ENCODE measurements around the gene IFNGR2.
"Not testable (repeated sequence)": the region's sequence is repeated elsewhere in the genome, so short reads cannot be mapped to it uniquely, and the experiment has no call there.

Gene IFNGR2

DNA sequence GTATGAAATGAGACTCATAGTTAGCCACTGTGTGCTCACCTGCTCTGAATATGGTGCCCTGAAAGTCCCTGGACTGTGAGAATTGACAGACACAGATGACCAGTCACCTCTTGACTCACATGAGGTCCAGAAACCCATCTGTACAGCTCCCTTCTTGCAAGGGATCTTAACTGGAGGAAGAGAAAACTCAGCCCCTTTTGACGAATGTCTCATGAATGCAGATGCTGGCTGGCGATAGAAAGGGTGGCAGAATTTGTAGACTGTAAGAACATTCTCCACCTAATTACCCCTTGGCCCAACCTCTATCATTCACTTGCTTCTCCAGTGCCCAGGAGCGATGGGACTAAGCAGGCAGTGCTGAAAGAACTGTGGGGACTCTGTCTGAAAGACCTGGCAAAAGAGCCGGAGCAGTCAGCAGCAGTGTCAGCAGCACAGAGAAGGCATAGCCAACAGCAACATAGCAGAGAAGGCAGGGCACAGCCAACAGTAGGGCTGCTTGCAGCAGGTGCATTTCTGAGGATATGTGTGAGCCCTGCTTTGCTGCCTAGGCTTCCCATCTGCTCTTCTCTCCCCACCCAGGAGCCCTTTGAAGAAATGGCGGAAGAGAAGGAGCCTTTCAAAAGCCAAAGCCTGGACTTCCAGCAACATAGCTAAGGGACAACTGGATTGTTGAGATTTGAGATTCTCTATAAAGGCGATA lies 25.8 kb upstream of the IFNGR2 start:
- no peak for DNase-seq (ENCODE audit: low read depth, low spot score)

- DNase-seq (ENCODE audit: low read depth, low spot score), result no peak
Observed at GRCh38 chr21:33378081-33378480, 25.1 kb upstream of the IFNGR2 start.

- DNase-seq (ENCODE audit: low read depth, low spot score), result not testable (repeated sequence)
Observed at GRCh38 chr21:33379934-33380333, 23.3 kb upstream of the IFNGR2 start.

DNA sequence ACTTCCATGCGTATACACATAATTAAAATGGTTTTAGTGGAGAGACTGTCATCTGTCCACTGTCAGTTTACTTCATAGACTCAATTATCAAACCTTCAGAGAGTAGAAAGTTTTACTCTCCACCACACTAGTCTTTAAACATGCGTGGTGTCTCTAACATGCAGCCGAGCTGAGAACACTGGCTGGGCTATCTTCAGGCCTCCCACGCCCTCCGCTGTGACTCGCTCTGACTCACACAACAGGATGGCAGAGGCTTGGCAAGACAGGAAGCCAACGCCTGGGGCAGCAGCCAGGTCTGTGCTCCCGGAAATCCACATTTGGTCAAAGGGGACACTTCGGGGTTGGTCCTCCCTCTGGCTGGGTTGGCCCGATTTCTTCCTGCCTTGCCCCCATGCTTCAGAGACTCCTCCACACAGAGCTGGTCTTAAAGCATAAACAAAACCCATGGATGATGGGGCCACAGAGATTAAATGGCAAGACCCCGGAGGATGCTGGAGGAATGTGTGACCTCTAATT lies 22.7 kb upstream of the IFNGR2 start:
- DNase-seq (ENCODE audit: low read depth, low spot score), result peak; percentile 73

- DNase-seq (ENCODE audit: low read depth, low spot score), result not testable (repeated sequence)
Observed at GRCh38 chr21:33381381-33381780, 21.8 kb upstream of the IFNGR2 start.

- peak; percentile 47 for DNase-seq (ENCODE audit: low read depth, low spot score)
Observed at GRCh38 chr21:33383056-33383888, 19.9 kb upstream of the IFNGR2 start.

- DNase-seq (ENCODE audit: low read depth, low spot score), result no peak
Observed at GRCh38 chr21:33384841-33385331, 18.3 kb upstream of the IFNGR2 start.

DNA sequence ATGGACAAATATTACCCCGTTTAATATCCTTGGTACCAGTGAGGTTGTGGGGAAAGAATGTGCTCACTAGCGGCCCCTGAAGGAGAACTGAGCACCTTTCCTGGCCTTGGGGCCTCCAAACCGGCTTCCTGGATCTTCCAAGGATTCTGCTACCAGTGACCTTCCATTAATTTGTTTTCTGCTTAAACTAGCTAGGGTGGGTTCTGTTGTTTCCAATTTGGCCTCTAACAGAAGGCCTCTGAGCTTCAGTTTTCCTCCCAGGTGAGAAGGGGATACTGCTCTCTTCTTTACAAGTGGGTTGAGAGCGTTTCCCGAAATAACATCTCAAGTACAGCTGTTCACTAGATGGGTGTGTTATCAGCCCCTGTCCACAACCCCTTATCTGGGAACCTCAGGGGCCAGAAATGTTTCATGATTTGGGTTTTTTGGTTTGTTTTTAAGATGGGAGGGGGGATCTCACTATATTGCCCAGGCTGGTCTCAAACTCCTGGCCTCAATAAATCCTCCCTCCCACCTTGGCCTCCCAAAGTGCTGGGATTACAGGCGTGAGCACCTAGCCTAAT lies 16.9 kb upstream of the IFNGR2 start:
- no peak for DNase-seq (ENCODE audit: low read depth, low spot score)

- DNase-seq (ENCODE audit: low read depth, low spot score), result no peak
Observed at GRCh38 chr21:33387294-33387693, 15.9 kb upstream of the IFNGR2 start.

DNA sequence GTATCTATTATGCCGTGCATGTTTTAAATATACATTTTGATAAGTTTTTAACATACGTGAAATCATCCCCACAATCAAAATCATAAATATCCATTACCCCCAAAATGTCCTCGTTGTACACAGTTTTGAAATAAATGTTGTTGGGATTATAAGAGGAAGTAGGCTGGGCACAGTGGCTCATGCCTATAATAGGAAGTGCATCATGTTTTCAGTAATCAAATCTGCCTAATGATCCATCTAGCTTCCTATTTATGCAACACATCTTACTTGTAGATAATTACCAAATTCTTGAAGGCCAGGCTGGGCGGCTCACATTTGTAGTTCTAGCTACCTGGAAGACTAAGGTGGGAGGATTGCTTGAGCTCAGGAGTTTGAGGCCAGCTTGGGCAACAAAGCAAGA lies 15.0 kb upstream of the IFNGR2 start:
- DNase-seq (ENCODE audit: low read depth, low spot score), result no peak

DNA sequence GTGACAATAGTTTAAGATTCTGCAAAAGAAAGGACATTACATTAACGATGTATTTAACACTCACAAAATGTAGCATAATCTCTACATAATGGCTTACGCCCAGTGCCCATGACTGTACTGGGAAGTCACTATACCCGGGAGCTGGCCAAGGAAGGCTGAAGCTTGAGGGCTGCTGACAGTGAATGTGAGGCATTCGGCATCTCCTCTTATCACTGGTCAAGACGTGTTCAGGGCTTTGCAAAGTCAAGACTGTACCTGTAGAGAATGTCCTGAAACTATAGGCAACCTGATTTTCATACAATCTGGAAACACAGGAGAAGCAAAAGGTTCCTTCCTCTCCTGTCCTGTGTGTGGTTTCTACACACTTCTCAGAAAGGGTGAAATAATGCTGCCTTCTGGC lies 12.7 kb upstream of the IFNGR2 start:
- DNase-seq (ENCODE audit: low read depth, low spot score), result no peak

GRCh38 chr21:33391656-33392055 lies 11.6 kb upstream of the IFNGR2 start:
- no peak for DNase-seq (ENCODE audit: low read depth, low spot score)

GRCh38 chr21:33392284-33392985 lies 10.8 kb upstream of the IFNGR2 start:
- no peak for DNase-seq (ENCODE audit: low read depth, low spot score)

GRCh38 chr21:33393348-33393747 lies 9.9 kb upstream of the IFNGR2 start:
- no peak for DNase-seq (ENCODE audit: low read depth, low spot score)

DNA sequence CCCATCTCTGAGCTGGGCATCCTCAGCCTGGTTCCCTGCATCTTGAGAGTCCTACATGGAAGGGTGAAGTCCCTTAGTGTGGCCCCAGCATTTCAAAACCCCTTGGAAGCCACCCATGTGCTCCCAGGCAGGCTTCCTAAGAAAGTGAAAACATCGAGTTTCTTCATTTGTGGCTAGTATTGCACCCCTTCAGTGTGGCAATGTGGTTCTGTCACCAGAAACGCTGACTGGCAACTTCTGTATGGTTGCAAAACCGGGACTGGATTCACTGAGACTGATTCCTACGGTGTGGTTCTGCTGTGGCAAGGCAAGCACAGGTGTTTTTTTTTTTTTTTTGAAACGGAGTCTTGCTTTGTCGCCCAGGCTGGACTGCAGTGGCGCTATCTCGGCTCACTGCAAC lies 9.0 kb upstream of the IFNGR2 start:
- no peak for DNase-seq (ENCODE audit: low read depth, low spot score)

DNA sequence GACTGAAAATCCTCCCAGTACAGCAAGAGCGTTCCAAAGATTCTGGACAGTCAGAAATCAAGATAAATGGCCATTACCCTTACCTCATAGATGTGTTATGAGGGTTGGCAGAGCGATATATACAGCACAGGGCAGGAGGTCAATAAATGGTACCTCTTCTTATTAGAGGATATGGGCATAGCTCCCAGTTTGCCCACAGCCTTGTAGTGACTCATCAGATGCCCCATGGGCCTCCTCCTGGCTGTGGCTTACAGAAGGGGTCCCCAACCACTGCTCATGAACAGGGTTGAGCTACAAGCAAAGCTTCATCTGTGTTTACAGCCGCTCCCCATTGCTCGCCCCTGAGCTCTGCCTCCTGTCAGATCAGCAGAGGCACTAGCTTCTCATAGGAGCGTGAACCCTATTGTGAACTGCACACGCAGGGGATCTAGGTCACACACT lies 7.3 kb upstream of the IFNGR2 start:
- DNase-seq (ENCODE audit: low read depth, low spot score), result no peak

- no peak for DNase-seq (ENCODE audit: low read depth, low spot score)
Observed at GRCh38 chr21:33396436-33396835, 6.8 kb upstream of the IFNGR2 start.

GRCh38 chr21:33396951-33397350 lies 6.3 kb upstream of the IFNGR2 start:
- DNase-seq (ENCODE audit: low read depth, low spot score), result no peak

GRCh38 chr21:33397717-33398116 lies 5.5 kb upstream of the IFNGR2 start:
- DNase-seq (ENCODE audit: low read depth, low spot score), result no peak

DNA sequence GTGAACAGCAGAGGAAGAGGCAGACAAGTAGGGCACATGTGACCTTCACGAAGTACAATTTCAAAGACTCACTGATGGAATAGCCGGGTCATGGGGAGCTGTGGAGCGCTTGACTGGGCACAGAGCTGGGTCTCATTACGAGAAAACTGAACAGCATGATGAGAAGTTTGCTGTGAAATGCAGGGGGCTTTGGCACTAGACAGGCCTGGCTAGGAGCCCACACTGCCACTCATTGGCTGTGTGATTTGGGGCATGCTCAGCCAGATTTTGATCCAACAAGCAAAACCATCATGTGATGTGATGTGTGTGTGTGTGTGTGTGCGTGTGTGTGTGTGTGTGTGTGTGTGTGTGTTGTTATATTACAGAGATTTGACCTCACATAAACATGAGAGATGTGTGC lies 4.9 kb upstream of the IFNGR2 start:
- no peak for DNase-seq (ENCODE audit: low read depth, low spot score)

DNA sequence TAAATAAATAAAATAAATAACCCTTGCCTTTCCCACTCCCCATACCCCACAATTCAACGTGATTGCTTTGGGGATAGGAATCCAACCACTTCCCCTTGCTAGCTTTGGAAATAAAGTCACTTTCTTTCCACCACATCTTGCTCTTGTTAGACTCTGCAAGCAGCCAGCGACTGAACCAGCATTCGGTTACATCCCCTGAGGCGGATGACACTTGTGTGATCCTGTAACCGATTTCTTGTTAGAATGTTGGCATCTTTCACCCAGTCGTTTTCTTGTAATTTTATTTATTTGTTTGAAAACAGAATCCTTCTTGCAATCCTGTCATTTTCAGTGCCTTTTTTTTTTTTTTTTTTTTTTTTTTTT lies 1.6 kb upstream of the IFNGR2 start:
- DNase-seq (ENCODE audit: low read depth, low spot score), result no peak

All from activated CD4-positive, CD25-positive, alpha-beta regulatory T cell treated with anti-CD3 and anti-CD28 coated beads, Interleukin-2, amount 50 U/mL, for 16 hours (primary cell).